GM21576 (cell line): ENCODE data around the gene TBX21.
A peak's percentile ranks its signal among the peaks of the same experiment; 100 is the strongest.

Experiments used
- ATAC-seq: cut with Tn5 transposase; IDR thresholded peaks from one replicate; pipeline ENCODE4 v1.9.1; 2021; ENCODE audit warnings: mild to moderate bottlenecking, moderate library complexity; ENCODE audit not compliant: unreplicated experiment

TBX21 gene, protein sequence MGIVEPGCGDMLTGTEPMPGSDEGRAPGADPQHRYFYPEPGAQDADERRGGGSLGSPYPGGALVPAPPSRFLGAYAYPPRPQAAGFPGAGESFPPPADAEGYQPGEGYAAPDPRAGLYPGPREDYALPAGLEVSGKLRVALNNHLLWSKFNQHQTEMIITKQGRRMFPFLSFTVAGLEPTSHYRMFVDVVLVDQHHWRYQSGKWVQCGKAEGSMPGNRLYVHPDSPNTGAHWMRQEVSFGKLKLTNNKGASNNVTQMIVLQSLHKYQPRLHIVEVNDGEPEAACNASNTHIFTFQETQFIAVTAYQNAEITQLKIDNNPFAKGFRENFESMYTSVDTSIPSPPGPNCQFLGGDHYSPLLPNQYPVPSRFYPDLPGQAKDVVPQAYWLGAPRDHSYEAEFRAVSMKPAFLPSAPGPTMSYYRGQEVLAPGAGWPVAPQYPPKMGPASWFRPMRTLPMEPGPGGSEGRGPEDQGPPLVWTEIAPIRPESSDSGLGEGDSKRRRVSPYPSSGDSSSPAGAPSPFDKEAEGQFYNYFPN

DNA sequence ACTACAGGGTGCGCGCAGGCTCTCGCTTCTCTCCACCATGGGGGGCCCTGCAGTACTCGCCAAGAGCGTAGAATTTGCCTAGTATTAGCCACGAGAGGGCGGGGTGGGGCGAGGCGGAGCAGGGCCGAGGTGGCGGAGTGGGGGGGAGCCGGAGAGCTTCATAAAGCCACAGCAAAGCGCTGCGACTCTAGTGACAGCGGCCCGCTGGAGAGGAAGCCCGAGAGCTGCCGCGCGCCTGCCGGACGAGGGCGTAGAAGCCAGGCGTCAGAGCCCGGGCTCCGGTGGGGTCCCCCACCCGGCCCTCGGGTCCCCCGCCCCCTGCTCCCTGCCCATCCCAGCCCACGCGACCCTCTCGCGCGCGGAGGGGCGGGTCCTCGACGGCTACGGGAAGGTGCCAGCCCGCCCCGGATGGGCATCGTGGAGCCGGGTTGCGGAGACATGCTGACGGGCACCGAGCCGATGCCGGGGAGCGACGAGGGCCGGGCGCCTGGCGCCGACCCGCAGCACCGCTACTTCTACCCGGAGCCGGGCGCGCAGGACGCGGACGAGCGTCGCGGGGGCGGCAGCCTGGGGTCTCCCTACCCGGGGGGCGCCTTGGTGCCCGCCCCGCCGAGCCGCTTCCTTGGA lies at the start of gene TBX21:
TBX21 (plus strand) TSS at position 190 of the 627 bp plus-strand sequence; CDS start at position 409, 219 bp downstream.
- peak; percentile 42 for ATAC-seq

DNA sequence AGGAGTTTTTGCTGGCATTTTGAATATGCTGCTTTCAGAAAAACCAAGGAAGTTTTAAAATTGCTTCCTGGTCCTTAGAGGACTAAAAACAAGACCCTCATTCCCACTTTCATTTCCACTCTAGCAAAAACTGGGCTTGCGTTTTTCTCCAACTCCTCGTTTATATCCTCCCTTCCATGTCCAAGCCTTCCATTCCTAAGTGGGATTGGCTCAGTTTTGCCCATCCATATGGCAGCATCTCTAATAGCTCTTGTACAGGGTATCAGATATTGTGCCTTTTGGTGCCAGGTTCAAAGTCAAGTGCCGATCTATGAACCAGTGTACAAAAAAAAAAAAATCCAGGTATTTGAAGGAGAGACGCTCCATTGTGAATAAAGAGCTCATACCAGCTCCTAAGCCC lies 49.0 kb upstream of the TBX21 start:
- ATAC-seq, result no peak

GRCh38 chr17:47684535-47685193 lies 48.4 kb upstream of the TBX21 start:
- ATAC-seq, result no peak

DNA sequence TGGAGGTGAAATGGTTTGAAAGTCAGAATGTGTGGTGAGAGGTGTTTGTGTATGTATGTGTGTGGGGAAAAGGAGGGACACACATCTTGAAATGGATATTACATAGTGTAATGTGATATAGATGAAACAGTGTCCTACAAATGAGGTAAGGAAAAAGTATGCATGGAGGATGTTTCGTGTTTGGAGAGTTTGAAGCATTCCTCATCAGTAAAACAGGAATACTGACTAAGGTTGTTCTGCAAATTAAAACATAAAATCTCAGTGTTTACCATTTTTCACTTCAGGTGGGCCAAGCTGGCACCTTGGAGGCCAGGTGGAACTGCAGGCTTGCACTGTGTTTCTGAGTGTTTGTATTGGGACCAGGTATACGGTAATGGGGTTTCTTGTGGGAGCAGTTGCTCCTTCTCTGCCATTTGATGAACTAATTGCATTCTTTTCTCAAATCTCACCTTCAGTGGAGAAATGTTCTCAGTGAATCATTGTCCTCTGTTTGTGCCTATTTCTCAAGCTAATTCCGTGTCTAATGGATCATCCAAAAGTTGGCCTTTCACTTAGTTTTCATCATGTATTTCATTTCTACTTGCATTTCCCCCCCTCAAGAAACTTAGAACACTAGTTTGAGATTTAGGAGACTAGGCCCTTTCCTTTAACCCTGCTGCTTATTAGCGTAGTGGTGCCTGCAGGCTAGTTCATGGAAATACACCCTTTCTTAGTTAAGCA lies 47.3 kb upstream of the TBX21 start:
- no peak for ATAC-seq

DNA sequence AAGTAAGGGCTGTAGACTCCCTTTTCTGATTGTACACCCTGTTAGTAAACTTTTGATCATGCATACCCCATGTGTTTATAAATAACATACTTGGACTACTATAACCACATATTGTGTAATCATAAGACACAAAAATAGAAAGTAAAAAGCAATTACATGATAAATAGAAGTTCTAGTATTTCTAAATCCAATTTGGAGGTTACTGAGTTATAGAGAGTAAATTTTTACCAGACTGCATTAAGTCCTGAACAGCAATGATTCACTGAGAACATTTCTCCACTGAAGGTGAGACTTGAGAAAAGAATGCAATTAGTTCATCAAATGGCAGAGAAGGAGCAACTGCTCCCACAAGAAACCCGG lies 46.8 kb upstream of the TBX21 start:
- ATAC-seq, result no peak

GRCh38 chr17:47686664-47687327 lies 46.2 kb upstream of the TBX21 start:
- no peak for ATAC-seq

GRCh38 chr17:47687328-47687690 lies 45.7 kb upstream of the TBX21 start:
- ATAC-seq, result no peak

DNA sequence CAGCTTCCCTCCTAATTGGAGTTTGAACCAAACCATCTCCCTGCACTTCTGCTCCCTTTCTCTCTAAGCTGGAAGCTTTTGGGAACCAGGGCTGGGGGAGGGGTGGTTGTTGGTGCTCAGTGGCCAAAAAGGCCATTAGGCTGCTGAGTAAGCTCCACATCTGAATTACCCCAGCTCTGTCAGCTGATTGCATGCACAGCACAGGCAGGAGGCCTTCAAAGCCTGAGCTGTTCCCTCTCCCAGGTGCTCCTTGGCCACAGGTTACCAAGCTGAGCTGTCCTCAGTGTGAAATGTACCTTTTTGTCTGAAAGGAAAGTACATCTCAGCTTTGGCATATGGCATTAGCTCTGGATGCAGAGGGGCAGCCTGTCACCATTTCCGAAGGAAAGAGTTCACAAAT lies 45.3 kb upstream of the TBX21 start:
- no peak for ATAC-seq

- ATAC-seq, result no peak
Observed at GRCh38 chr17:47690121-47690520, 42.9 kb upstream of the TBX21 start.

DNA sequence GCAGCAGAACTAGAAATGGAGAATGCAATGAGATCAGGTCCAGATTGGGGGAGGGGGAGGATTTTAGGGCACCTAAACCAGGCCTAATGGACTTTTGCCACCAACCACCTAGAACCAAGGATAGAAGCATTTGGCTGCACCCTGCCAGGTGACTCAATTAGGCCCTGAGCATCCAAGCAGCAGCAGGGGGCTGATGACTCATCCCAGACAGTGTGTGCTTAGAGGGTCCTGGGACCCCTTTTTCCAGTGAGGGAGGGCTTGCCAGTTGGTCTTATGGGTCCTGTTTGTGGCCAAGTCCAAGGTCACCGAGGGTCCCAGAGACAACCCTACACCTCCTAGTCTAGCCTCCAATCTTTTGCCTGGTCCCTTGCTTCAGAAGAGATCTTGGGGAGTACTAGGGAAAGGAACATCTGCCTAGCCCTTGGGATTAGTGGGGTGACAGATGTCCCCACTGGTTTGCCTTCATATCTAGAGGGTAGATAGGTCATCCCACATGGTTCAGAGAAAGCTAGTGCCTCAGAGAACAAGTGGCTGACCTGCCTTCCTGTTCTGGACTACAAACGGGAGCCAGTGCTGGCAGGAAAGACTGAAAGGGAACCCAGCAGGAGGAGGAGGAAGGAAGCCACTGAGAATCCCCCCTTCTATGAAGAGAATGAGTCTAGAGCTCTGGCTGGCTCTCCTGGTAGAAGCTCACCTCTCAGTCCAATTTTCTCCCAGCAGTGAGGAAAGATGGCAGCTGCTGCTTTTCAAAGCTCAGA lies 40.7 kb upstream of the TBX21 start:
- ATAC-seq, result no peak

- ATAC-seq, result no peak
Observed at GRCh38 chr17:47692895-47693730, 39.9 kb upstream of the TBX21 start.

DNA sequence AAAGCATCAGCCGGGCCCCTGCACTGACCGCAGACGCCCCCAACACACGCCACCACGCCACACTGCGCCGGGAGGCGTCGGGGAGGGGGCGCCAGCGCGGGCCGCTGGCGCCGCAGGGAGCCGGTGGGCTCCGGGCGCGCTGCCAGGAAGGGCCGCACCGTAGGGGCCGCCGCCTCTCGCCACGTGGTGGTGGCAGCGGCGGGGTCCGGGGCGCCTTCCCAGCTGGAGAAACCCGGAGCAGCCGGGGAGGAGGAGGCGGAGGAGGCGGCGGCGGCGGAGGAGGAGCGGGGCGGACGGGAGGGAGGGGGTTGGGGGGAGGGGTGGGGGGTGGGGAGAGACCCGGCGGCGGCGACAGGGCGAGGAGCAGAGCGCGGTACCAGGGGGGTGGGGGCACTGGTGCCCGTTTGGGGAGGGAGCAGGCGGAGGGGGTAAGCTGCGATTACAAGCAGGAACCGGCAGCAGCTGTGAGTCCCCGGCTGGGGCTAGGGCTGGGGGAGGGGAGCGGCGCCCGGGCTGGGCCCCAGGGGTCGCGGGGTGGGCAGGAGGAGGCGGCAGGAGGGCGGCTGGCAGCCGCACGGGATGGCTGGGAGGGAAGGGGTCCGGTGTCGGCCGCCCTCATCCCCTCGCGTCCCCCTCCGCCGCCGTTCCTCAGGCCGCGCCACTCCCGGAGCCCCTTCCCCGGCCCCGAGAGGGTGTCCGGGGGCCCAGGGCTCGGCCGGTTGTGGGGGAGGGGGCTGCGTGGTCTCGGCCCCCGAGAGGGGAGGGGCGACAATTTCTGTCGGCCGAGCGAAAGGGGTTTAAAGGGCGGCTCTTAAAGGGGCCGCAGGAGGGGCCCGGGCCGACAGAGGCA lies 39.1 kb upstream of the TBX21 start, which contains the start of gene TBKBP1:
TBKBP1 (plus strand) TSS at position 431 of the 850 bp plus-strand sequence. CDS start 1,952 bp downstream, outside the sequence.
- ATAC-seq, result no peak

GRCh38 chr17:47694581-47695428 lies 38.2 kb upstream of the TBX21 start:
- no peak for ATAC-seq

- no peak for ATAC-seq
Observed at GRCh38 chr17:47695429-47696376, 37.3 kb upstream of the TBX21 start.

DNA sequence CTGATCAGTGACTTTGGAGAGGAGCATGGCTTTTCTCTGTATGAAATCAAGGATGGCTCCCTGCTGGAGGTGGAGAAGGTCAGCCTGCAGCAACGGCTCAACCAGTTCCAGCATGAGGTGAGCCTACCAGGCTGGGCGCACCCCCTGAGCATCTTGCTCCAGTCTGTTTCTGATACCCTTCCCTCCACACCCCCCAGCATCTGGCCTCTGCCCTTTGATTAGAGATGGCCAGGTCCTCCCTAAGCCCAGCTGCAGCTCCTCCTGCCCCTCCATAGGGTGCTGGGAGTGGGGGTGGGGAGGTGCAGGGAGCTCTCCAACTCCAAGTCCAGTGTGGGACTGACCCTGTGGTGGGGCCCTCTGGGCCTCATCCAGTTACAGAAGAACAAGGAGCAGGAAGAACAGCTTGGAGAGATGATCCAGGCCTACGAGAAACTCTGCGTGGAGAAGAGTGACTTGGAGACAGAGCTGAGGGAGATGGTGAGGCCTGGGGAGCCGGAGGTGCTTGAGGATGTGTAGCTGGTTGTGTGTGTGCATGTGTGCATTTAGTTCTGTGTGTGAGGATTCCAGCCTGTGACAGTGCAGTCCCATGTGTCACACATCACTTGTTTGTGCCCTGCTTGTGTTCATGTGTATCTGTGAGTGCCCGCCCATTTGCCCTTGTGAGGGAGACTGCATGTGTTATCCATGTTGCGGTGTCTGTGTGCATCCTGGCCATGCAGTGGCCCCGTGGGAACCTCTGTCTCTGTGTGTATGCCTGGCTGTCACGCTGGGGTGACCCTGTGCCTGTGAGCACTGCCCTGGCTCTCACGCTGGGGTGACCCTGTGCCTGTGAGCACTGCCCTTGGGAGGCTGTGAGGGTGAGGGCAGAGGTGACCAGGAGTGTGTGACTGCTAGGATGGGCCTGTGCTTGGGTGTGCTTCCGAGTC lies 36.1 kb upstream of the TBX21 start:
- no peak for ATAC-seq
